Tibial nerve (tissue), 4 donors: ENCODE results near the gene TMUB1.
"Not testable (repeated sequence)": the region's sequence is repeated elsewhere in the genome, so short reads cannot be mapped to it uniquely, and the experiment has no call there.

Source experiments
- EP300 ChIP-seq, 2 donors: sonication (generic); formaldehyde crosslinking; IDR thresholded peaks; one replicate each; pipeline ENCODE4 v1.6.1; 2017; ENCODE audit warnings: antibody characterized with exemption in 2 of 2, mild to moderate bottlenecking in 1 of 2
- POLR2A ChIP-seq, 2 donors: fragments of 450-650 bp; IDR thresholded peaks; one replicate each; pipeline ENCODE4 v1.6.1; 2017; ENCODE audit warnings: antibody characterized with exemption in 2 of 2, mild to moderate bottlenecking in 2 of 2, moderate library complexity in 2 of 2
- TF ChIP-seq, protein P1 (sequence below), 5 experiments: fragments of 200-600 bp in 3 of 5; fragments of 450-650 bp in 2 of 5; sonication (generic) in 3 of 5; IDR thresholded peaks; one replicate each; pipeline ENCODE4 v1.5.1; 2016 to 2019; ENCODE audit warnings: antibody characterized with exemption in 5 of 5, mild to moderate bottlenecking in 3 of 5, moderate library complexity in 2 of 5

DNA sequence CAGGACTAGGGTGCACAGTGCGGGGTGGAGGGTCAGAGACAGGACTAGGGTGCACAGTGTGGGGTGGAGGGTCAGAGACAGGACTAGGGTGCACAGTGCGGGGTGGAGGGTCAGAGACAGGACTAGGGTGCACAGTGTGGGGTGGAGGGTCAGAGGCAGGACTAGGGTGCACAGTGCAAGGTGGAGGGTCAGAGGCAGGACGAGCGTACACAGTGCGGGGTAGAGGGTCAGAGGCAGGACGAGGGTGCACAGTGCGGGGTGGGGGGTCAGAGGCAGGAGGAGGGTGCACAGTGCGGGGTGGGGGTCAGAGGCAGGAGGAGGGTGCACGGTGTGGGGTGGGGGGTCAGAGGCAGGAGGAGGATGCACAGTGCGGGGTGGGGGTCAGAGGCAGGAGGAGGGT, 39.8 kb downstream of the TMUB1 start:
- not testable (repeated sequence) for TF ChIP-seq EP300, POLR2A (IDR thresholded peaks at IDR 0.05)
- TF ChIP-seq, protein P1, sequence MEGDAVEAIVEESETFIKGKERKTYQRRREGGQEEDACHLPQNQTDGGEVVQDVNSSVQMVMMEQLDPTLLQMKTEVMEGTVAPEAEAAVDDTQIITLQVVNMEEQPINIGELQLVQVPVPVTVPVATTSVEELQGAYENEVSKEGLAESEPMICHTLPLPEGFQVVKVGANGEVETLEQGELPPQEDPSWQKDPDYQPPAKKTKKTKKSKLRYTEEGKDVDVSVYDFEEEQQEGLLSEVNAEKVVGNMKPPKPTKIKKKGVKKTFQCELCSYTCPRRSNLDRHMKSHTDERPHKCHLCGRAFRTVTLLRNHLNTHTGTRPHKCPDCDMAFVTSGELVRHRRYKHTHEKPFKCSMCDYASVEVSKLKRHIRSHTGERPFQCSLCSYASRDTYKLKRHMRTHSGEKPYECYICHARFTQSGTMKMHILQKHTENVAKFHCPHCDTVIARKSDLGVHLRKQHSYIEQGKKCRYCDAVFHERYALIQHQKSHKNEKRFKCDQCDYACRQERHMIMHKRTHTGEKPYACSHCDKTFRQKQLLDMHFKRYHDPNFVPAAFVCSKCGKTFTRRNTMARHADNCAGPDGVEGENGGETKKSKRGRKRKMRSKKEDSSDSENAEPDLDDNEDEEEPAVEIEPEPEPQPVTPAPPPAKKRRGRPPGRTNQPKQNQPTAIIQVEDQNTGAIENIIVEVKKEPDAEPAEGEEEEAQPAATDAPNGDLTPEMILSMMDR (IDR thresholded peaks at IDR 0.05): not testable (repeated sequence)
